Fibroblast of peridontal ligament (primary cell): Measurements from ENCODE around the gene KRTAP1-1.
A peak's percentile ranks its signal among the peaks of the same experiment; 100 is the strongest.
"Not testable (repeated sequence)": the region's sequence is repeated elsewhere in the genome, so short reads cannot be mapped to it uniquely, and the experiment has no call there.

Experiments used
- DNase-seq: peaks from one replicate; pipeline ENCODE4 v3.0.0-alpha.2; 2010; ENCODE audit errors: extremely low read depth

The KRTAP1-1 gene

GRCh38 chr17:41012326-41013120, 28.7 kb downstream of the KRTAP1-1 start:
- no peak for DNase-seq

- DNase-seq = peak; percentile 66
Observed at GRCh38 chr17:41010441-41010840, 30.8 kb downstream of the KRTAP1-1 start.

GRCh38 chr17:41009936-41010335, 31.3 kb downstream of the KRTAP1-1 start:
- DNase-seq = no peak

- no peak for DNase-seq
Observed at GRCh38 chr17:41009301-41009760, 31.9 kb downstream of the KRTAP1-1 start.

- no peak for DNase-seq
Observed at GRCh38 chr17:41008811-41009210, 32.4 kb downstream of the KRTAP1-1 start, which contains the start of gene KRTAP3-1. TSS of gene KRTAP3-1 (minus strand) at chr17:41009128. CDS start at chr17:41009074, 54 bp downstream.

GRCh38 chr17:41004397-41004796, 36.9 kb downstream of the KRTAP1-1 start:
- DNase-seq = no peak

- DNase-seq = peak; percentile 54
Observed at GRCh38 chr17:41003926-41004325, 37.3 kb downstream of the KRTAP1-1 start.

- DNase-seq = no peak
Observed at GRCh38 chr17:41002814-41003213, 38.4 kb downstream of the KRTAP1-1 start.

GRCh38 chr17:41001795-41002194, 39.5 kb downstream of the KRTAP1-1 start:
- no peak for DNase-seq

GRCh38 chr17:40999563-40999962, 41.7 kb downstream of the KRTAP1-1 start, which contains the start of gene KRTAP3-2:
TSS of gene KRTAP3-2 (minus strand) at chr17:40999906. CDS start at chr17:40999853, 53 bp downstream.
- DNase-seq = not testable (repeated sequence)

- DNase-seq = no peak
Observed at GRCh38 chr17:40997361-40997760, 43.9 kb downstream of the KRTAP1-1 start.

- DNase-seq = no peak
Observed at GRCh38 chr17:40996829-40997228, 44.4 kb downstream of the KRTAP1-1 start.

GRCh38 chr17:40995116-40995515, 46.1 kb downstream of the KRTAP1-1 start:
- DNase-seq = no peak

GRCh38 chr17:40993839-40994238, 47.4 kb downstream of the KRTAP1-1 start, which contains the start of gene KRTAP3-3:
TSS of gene KRTAP3-3 (minus strand) at chr17:40994164. CDS start at chr17:40994097, 67 bp downstream.
- no peak for DNase-seq

- DNase-seq = no peak
Observed at GRCh38 chr17:40993084-40993483, 48.2 kb downstream of the KRTAP1-1 start.

GRCh38 chr17:40992666-40993065, 48.6 kb downstream of the KRTAP1-1 start:
- no peak for DNase-seq
